ENCODE measurements around the gene EML1.

EML1 gene

GRCh38 chr14:99908653-99909250 is 115.5 kb downstream of the EML1 start:
- no peak for TF ChIP-seq ZFX (IDR thresholded peaks at IDR 0.05; ENCODE audit: borderline replicate concordance)
- no peak for TF ChIP-seq CTCF (IDR thresholded peaks at IDR 0.05)

GRCh38 chr14:99909513-99910064 is 116.4 kb downstream of the EML1 start:
- no peak for TF ChIP-seq ZFX (IDR thresholded peaks at IDR 0.05; ENCODE audit: borderline replicate concordance)
- TF ChIP-seq CTCF (IDR thresholded peaks at IDR 0.05) = no peak
- H3K27ac ChIP-seq = no peak overlapping the region

More at GRCh38 chr14:99908653-99909250, 115.5 kb downstream of the EML1 start:
- H3K27ac ChIP-seq = no peak overlapping the region

DNA sequence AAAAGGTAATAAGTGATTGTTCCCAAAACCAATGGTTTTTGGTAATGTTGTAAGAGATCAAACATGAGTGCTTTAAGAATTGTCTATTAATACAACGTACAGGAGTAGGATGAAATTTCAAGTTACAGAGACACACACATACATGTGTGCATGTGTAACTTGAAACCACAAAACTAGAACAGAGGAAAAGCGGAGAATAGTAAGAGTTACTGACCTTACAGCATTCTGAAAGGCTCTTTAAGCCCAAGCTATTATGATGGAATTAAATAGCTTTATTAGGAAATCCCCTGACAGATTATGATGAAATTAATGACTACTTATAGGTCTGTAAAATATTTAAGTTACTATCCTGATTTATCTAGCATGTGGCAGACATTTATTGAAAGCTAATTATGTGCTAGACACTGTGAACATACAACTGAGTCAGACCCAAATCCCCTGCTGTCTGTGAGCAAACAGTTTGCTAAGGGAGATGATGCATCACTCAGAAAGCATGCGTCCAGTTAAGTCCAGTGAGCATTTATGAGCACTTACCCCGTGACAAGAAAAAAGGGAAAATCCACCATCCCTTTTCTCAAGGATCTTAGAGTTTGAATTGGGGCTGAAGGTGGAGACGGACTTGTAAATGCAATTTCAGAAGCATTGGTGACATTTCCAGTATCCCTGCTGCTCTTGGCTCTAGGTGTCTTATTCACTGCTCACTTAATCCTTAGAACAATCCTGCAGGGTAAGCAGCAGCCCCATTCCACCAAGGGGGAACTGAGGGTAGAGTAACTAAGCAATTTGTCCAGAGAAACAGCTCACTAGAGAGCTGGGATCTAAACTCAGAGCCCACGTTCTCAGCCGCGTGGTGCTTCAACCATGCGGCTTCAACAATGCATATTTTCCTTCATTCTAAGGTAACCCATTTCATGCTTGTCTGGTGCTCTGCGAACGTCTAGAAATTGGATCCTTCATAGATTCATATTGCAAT is 117.4 kb downstream of the EML1 start:
- TF ChIP-seq ZFX (IDR thresholded peaks at IDR 0.05; ENCODE audit: borderline replicate concordance) (no peak), CTCF (IDR thresholded peaks at IDR 0.05) (no peak)
- no peak overlapping the region for H3K27ac ChIP-seq

DNA sequence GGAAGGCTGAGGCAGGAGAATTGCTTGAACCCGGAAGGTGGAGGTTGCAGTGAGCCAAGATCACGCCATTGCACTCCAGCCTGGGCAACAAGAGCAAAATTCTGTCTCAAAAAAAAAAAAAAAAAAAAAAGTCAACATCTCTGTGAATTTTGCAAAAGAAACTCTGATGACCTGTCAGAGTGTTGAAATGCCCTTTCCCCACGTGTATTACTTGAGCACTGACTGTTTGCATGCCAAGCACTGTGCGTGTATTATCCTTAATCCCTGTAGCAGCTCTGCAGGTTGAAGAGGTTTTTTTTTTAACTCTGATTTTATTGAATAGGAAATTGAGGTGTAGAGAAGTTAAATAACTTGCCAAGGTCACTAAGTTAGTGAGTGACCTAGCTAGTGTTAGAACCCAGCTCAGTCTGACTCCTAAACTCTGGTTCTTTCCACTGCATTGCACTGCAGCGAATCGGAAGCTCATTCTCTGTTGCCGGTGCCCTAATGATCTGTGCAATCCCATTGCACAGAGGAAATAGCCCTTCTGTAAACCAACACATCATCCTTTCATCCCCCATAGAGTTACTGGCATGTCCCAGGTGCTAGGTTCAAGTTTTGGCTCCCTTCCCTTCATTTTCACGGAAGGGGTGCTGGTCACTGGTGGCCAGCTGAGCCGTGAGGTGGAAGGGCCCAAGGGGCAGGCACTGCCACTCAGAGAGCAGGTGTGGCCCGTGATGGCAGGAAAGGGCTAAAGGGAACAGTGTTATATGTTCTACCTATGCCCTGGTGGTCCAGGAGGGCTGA is 122.3 kb downstream of the EML1 start:
- TF ChIP-seq CTCF (IDR thresholded peaks at IDR 0.05) (no peak), ZFX (IDR thresholded peaks at IDR 0.05; ENCODE audit: borderline replicate concordance) (no peak)
- H3K27ac ChIP-seq = no peak overlapping the region

DNA sequence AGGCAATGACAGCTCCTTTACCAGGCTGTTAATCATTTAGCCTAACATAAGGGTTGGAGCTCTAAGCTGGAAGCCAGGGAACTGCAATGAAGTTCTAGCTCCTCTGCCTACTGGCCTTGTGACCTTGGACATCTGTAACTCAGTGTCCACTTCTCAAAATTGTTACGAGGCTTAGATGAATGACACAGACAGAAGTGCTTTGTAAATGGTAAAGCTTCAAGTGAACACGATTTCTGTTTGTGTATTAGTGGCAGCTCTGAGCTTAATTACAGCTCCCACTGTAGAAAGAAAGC is 122.8 kb downstream of the EML1 start:
- H3K27ac ChIP-seq = no peak overlapping the region
- TF ChIP-seq CTCF (IDR thresholded peaks at IDR 0.05) (no peak), ZFX (IDR thresholded peaks at IDR 0.05; ENCODE audit: borderline replicate concordance) (no peak)

- TF ChIP-seq CTCF (IDR thresholded peaks at IDR 0.05) = no peak
- no peak for TF ChIP-seq ZFX (IDR thresholded peaks at IDR 0.05; ENCODE audit: borderline replicate concordance)
- H3K27ac ChIP-seq = no peak overlapping the region
Observed at GRCh38 chr14:99918781-99919180, 125.6 kb downstream of the EML1 start.

Measured in 22Rv1 (cell line).